ENCODE results near the gene SUSD1. TPM values are rescaled to one million over a fixed set of nuclear protein-coding genes. Genes with fewer than 3 reads are reported as not detected.

The SUSD1 gene
- total RNA-seq, 1 donor from 2014 or later = 19.9 TPM

- Mint-ChIP-seq H3K4me1 (ENCODE audit: low read depth, unreplicated experiment) (no peaks in the 10 kb centered on the region), H3K27ac (ENCODE audit: unreplicated experiment) (no peak overlapping the region), H3K4me3 (ENCODE audit: unreplicated experiment) (no peak overlapping the region), H3K27me3 (ENCODE audit: unreplicated experiment) (no peaks in the 10 kb centered on the region), H3K9me3 (ENCODE audit: unreplicated experiment) (no peaks in the 10 kb centered on the region), H3K36me3 (ENCODE audit: unreplicated experiment) (peaks cover 13% of the 10 kb centered on the region)
- peak; percentile 95 for TF ChIP-seq CTCF (IDR thresholded peaks at IDR 0.05; ENCODE audit: partially characterized antibody, unreplicated experiment)
- peak; percentile 67 for DNase-seq
These were observed 77.1 kb downstream of the SUSD1 start for GRCh38 chr9:112097712-112098688.

- DNase-seq = no peak
- no peak for TF ChIP-seq CTCF (IDR thresholded peaks at IDR 0.05; ENCODE audit: partially characterized antibody, unreplicated experiment)
- Mint-ChIP-seq H3K4me3 (ENCODE audit: unreplicated experiment) (no peak overlapping the region), H3K27ac (ENCODE audit: unreplicated experiment) (no peak overlapping the region), H3K36me3 (ENCODE audit: unreplicated experiment) (peaks cover 13% of the 10 kb centered on the region), H3K27me3 (ENCODE audit: unreplicated experiment) (no peaks in the 10 kb centered on the region), H3K4me1 (ENCODE audit: low read depth, unreplicated experiment) (no peaks in the 10 kb centered on the region), H3K9me3 (ENCODE audit: unreplicated experiment) (no peaks in the 10 kb centered on the region)
These were observed 80.0 kb downstream of the SUSD1 start for GRCh38 chr9:112094948-112095681.

- Mint-ChIP-seq H3K27ac (ENCODE audit: unreplicated experiment) (no peak overlapping the region), H3K4me1 (ENCODE audit: low read depth, unreplicated experiment) (no peaks in the 10 kb centered on the region), H3K4me3 (ENCODE audit: unreplicated experiment) (no peak overlapping the region), H3K9me3 (ENCODE audit: unreplicated experiment) (no peaks in the 10 kb centered on the region), H3K27me3 (ENCODE audit: unreplicated experiment) (no peaks in the 10 kb centered on the region), H3K36me3 (ENCODE audit: unreplicated experiment) (peaks cover 13% of the 10 kb centered on the region)
- no peak for DNase-seq
- no peak for TF ChIP-seq CTCF (IDR thresholded peaks at IDR 0.05; ENCODE audit: partially characterized antibody, unreplicated experiment)
These were observed 80.9 kb downstream of the SUSD1 start for GRCh38 chr9:112094241-112094640.

GRCh38 chr9:112093870-112094216 lies 81.3 kb downstream of the SUSD1 start:
- H3K4me3 Mint-ChIP-seq (ENCODE audit: unreplicated experiment) = no peak overlapping the region
- H3K27ac Mint-ChIP-seq (ENCODE audit: unreplicated experiment) = no peak overlapping the region
- peaks cover 1% of the 10 kb centered on the region for H3K27me3 Mint-ChIP-seq (ENCODE audit: unreplicated experiment)

More at GRCh38 chr9:112093870-112094216, 81.3 kb downstream of the SUSD1 start:
- no peaks in the 10 kb centered on the region for H3K9me3 Mint-ChIP-seq (ENCODE audit: unreplicated experiment)
- DNase-seq = no peak
- H3K4me1 Mint-ChIP-seq (ENCODE audit: low read depth, unreplicated experiment) = no peaks in the 10 kb centered on the region
- H3K36me3 Mint-ChIP-seq (ENCODE audit: unreplicated experiment) = peaks cover 13% of the 10 kb centered on the region
- no peak for TF ChIP-seq CTCF (IDR thresholded peaks at IDR 0.05; ENCODE audit: partially characterized antibody, unreplicated experiment)
